Endometrial microvascular endothelial cells (primary cell): ENCODE measurements around the gene CDH7. TPM values are rescaled to one million over a fixed set of nuclear protein-coding genes. Genes with fewer than 3 reads are reported as not detected.

Source experiments
- in situ Hi-C: cut with HindIII; loops from 2 replicates; pipeline ENCODE4 v1.10.0; 2017; ENCODE audit warnings: low sequenced_read_pairs, low pct_unique_long_range_greater_than_20kb; ENCODE audit errors: inconsistent ontology term
- total RNA-seq: library from RNA; depleted of rRNA; stranded (reverse); fragments of >200 nt; gene quantifications from one replicate; pipeline ENCODE4 v1.2.3, GENCODE V29; 2015; ENCODE audit errors: inconsistent ontology term

CDH7 gene
- total RNA-seq, 1 donor from 2014 or later = not detected

DNA sequence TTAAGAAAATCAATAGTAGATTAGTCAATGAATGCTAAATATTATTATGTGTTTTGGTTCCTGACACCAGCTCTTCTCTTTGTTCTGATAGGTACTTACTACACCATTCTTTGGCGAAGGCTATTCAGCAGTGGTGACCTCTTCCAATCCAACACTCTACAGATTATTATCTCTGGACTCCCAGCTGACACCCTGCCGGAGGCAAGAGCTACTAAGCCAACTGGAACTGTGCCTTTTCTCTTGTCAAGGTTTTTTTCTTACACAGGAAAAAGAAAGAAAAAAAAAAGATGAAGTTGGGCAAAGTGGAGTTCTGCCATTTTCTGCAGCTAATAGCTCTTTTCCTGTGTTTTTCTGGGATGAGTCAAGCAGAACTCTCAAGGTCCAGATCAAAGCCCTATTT lies 11.7 kb downstream of the CDH7 start:
- in situ Hi-C loops = no loop called here

DNA sequence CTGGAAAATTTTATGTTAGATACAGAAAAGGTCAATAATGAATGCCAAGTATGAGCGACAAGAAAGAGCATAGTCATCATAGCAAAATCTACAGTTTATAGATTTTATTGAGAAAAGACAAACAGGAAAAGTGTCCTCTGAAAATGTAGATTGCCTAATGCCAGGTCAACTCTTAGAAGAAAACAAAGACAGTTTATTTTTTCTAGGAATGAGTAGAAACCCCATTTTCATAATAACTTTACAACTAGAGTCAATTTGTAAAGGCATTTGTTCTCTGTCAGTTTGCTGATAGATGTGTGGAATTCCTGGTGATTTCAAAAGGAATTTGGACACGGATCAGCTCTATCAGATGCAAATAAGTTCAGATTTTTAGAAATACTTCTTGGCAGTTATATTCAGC lies 16.6 kb downstream of the CDH7 start:
- in situ Hi-C loops = no loop called here

- in situ Hi-C loops = no loop called here
These were observed 17.4 kb downstream of the CDH7 start for GRCh38 chr18:65768120-65768778.

DNA sequence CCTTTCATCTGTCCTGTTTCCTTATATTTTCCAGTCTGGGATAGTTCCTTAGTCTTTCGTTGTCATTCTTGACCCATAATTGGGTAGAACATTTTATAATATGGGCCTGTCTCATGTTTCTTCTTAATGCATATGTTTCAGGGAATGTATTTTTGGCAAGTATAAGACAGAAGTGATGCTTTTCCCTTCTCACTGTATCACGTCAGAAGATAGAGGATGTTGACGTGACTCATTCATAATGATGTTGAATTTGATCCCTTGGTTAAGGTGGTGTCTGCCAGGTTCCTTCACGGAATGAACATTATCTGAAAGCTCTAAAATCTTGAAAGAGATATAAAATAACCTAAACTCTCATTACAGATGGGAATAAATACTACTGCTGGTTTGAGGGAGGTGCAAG lies 18.8 kb downstream of the CDH7 start:
- in situ Hi-C loops = no loop called here

- in situ Hi-C loops = no loop called here
These were observed 35.7 kb downstream of the CDH7 start for GRCh38 chr18:65786474-65786873.

GRCh38 chr18:65788373-65788772 lies 37.6 kb downstream of the CDH7 start:
- in situ Hi-C loops = no loop called here

- in situ Hi-C loops = no loop called here
These were observed 39.8 kb downstream of the CDH7 start for GRCh38 chr18:65790604-65791003.

DNA sequence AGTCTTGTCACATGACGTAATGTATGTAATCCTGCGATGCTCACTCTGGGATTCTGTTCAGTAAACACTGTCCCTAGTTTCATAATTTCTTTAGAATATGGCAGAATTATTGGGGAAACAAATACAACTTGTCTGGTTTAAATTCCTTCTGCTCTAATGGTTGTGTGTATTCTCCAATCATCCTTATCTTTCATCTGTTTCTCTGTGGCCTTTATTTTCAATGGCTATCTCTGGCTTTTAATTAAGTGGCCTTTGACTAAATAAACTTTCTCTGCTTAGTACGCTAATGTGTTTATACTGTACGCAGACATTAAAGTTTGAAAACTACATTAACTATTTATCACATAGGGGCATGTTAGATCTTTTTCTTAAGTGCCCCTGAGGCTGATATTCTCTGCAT lies 40.9 kb downstream of the CDH7 start:
- in situ Hi-C loops = no loop called here

DNA sequence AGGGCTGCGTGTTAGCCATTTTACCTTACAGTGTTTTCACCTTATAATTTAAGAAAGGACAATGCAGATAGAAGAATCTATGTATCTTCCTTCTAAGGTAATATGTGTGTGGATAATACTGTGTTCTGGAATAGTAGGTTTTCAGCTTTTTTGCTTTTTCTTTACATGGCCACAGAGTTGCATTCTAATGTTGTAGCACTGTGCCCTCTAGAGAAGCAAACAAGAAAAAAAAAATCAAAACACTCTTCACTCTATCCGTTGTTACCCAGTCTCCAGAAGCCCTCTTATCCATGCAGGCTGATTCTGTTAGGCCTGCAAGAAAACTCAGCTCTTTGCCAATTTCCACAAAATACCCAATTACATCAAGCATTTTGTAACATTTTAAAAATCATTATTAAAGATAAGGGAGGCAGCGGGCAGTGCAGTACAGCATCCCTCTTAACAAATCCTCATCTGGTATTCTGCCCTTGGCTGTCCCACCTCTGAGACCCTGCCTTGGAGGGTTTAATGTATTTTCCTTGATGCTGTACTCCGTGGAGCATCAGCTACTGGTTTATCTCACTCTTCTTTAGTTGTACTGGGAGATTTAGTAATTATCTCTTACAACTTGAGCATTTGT lies 41.8 kb downstream of the CDH7 start:
- in situ Hi-C loops = no loop called here

GRCh38 chr18:65808759-65809158 lies 57.9 kb downstream of the CDH7 start:
- in situ Hi-C loops = no loop called here

DNA sequence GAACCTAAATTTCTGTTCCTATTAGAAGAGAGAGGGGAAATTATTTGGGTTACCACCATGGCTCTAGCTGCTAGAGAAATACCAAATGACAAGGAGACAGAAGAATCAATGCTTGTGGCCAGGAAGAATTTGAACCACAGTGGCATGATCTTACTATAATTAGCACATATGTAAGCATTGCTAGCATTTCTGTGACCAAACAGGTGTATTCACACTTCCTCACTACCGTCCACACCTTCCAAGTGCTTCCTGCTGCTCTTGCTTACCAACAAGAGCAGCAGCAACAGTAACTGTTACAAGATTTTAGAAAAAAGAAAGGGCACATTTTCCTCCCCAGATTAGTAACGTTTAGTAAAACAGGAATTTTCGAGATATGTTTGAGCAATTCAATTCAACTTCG lies 60.5 kb downstream of the CDH7 start:
- in situ Hi-C loops = no loop called here

GRCh38 chr18:65815506-65815905 lies 64.7 kb downstream of the CDH7 start:
- in situ Hi-C loops = no loop called here

GRCh38 chr18:65817178-65817577 lies 66.4 kb downstream of the CDH7 start:
- in situ Hi-C loops = no loop called here

- in situ Hi-C loops = no loop called here
These were observed 71.1 kb downstream of the CDH7 start for GRCh38 chr18:65821911-65822310.

DNA sequence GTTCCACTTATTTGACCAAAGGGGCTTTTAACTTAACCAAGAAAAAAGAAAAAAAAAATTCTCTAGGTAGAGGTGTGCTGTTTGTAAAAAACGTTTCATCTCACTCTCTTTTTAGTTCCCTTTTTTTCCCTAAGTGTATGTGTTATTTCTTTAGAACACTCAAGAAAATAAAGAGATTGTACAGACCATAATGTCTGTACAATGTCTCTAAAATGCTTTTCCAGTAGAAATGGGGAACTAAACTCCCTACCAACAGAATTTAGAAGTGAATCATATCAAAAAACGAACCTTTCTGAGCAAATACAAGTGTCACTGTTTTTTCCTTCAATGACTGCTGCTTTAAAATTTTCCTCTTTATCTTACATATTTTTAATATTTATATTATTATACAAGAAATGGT lies 72.0 kb downstream of the CDH7 start:
- in situ Hi-C loops = no loop called here

DNA sequence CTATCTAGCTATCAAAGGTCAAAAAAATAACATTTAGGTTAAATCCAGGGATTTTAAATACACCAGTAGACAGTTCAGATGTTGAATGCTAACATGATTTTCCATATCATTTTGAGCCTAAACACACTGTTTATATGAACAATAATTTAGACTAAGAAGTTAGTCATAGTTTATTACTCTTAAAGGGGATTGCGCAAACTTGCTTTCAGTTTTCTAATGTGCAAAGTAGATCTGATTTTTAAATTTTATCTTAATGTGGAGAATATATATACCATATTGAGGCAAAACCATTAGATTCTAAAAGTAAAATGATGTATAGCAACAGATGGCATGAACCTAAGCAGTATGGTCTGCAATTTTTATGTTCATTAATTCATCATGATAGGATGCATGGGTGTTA lies 76.6 kb downstream of the CDH7 start:
- in situ Hi-C loops = no loop called here

DNA sequence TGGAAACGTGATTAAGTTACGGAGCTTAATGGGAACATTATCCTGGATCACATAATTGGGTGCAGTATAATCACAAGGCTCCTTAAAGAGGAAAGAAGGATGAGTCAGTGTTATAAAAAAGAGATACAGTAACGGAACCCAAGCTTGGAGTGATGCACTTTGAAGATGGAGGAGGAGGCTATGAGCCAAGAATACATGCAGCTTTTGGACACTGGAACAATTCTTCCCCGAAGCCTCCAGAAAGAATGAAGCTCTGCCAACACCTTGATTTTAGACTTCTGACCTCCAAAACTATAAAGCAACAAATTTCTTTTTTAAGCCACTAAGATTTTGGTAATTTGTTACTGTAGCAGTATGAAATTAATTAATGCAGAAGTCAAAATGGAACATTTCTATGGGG lies 85.1 kb downstream of the CDH7 start:
- in situ Hi-C loops = no loop called here

DNA sequence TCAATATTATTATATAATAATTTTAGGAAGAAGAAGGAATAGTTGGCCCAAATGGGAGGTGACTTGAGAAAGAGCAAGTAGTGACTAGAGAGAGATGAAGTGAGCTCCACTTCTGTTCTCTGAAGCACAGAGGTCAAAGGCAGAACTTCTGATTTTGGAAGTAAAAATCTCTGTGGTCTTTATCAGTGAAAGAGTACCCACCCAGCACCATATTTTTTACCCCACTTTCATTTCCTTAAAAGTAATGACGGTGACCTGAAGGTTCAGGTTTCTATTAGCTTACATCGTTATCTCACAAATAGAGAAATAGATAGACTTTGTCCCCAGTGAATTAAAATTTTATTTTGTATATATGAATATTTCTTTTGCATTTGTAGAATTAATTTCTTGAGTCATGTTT lies 95.3 kb downstream of the CDH7 start:
- in situ Hi-C loops = no loop called here

DNA sequence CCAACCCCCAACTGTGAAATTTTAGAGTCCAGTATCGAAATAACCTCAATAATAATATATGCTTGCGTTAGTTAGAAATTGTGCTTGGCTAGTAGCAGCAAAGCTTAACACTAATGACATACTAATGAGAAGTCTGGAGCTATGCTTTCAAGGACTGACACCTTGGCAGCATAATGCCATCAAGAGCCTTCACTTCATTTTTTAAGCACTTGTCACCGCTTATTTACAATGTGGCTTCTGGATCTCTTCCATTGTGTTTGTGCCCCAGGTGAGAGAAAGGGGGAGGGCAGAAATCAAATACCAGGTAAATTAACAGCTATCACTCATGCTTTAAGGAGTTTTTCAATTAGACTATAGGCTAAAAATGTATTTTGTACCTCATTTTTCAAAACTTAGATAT lies 101.5 kb downstream of the CDH7 start:
- in situ Hi-C loops = no loop called here

DNA sequence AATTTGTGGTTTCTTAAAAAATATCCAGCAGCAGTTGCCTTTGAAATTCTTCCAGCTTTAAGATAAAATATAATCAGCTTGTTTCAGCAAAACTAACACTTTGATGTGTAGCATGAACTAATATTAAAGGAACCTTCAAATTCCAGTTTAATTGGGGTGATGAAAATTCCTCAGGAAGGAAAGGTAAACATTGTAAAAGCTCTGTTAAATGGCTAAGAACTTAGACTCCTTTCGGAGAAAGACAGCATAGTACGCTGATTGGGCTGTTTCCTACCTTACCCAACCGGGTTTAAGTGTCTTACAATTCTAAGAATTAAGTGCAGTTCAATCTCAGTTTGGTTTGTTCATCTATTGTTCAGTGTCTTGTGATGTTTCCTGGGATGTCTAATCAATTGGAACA lies 108.3 kb downstream of the CDH7 start:
- in situ Hi-C loops = no loop called here

GRCh38 chr18:65869527-65869926 lies 118.7 kb downstream of the CDH7 start:
- in situ Hi-C loops = no loop called here
